ENCODE measurements around the gene COA1. TPM values are rescaled to one million over a fixed set of nuclear protein-coding genes. Genes with fewer than 3 reads are reported as not detected.
"Not testable (repeated sequence)": the region's sequence is repeated elsewhere in the genome, so short reads cannot be mapped to it uniquely, and the experiment has no call there.

Gene COA1
- total RNA-seq, 1 donor from 2014 or later = 79.0 TPM

DNA sequence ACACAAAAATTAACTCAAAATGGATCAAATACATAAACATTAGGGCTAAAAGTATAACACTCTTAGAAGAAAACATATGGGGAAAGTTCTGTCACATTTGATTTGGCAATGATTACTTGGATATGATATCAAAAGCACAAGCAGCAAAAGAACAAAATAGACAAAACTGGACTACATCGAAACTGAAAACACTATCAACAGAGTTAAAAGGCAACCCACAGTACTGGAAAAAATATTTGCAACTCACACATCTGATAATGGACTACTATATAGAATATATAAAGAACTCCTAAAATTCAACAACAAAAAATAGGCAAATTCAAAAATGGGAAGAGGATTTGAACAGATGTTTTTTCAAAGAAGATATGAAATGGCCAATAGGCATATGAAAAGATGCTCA lies 51.0 kb downstream of the COA1 start:
- H3K9me3 Mint-ChIP-seq = peaks cover 11% of the 10 kb centered on the region
- peak overlapping the region; percentile 55 for H3K4me3 Mint-ChIP-seq
- H3K36me3 Mint-ChIP-seq (ENCODE audit: low read depth) = peaks cover 17% of the 10 kb centered on the region
- intact Hi-C loops (cut with micrococcal nuclease) = loop anchor here (1.0 to 2.0 kb wide), 3 partner anchors 19 to 50 kb away; partner anchors contain the start of gene COA1
- DNase-seq = no peak
- H3K27me3 Mint-ChIP-seq = no peaks in the 10 kb centered on the region
- H3K4me1 Mint-ChIP-seq = peaks cover 48% of the 10 kb centered on the region
- peak overlapping the region; percentile 87 for H3K27ac Mint-ChIP-seq

DNA sequence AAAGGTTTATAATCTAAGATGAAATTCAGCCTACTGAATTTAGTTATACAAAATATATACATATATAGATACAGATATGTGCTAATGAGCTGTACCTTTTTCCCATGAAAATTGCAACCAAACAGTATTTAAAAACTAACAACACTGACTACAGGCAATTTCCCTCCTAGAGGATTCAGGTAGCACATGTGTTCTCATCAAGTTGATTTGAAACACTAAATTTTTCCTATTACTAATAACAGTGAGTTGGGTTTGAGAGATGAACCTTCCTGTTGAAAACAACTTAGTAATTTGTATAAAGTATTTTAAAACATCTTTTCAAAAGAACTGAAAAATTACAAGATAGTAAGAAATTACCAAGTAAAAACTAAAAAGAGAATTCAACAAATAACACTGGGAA lies 51.5 kb downstream of the COA1 start:
- Mint-ChIP-seq H3K9me3 (peaks cover 13% of the 10 kb centered on the region), H3K4me3 (peak overlapping the region; percentile 55), H3K36me3 (ENCODE audit: low read depth) (peaks cover 20% of the 10 kb centered on the region), H3K27me3 (no peaks in the 10 kb centered on the region), H3K27ac (peak overlapping the region; percentile 87), H3K4me1 (peaks cover 50% of the 10 kb centered on the region)
- no peak for DNase-seq
- intact Hi-C loops (cut with micrococcal nuclease) = loop anchor here (1.0 to 2.0 kb wide), 3 partner anchors 19 to 51 kb away; partner anchors contain the start of gene COA1

- DNase-seq = no peak
- Mint-ChIP-seq H3K36me3 (ENCODE audit: low read depth) (peaks cover 38% of the 10 kb centered on the region), H3K9me3 (peaks cover 21% of the 10 kb centered on the region), H3K27ac (peak overlapping the region; percentile 70), H3K4me3 (no peak overlapping the region), H3K27me3 (no peaks in the 10 kb centered on the region), H3K4me1 (peaks cover 49% of the 10 kb centered on the region)
- intact Hi-C loops (cut with micrococcal nuclease) = no loop called here
Observed at GRCh38 chr7:43674559-43675436, 54.5 kb downstream of the COA1 start.

DNA sequence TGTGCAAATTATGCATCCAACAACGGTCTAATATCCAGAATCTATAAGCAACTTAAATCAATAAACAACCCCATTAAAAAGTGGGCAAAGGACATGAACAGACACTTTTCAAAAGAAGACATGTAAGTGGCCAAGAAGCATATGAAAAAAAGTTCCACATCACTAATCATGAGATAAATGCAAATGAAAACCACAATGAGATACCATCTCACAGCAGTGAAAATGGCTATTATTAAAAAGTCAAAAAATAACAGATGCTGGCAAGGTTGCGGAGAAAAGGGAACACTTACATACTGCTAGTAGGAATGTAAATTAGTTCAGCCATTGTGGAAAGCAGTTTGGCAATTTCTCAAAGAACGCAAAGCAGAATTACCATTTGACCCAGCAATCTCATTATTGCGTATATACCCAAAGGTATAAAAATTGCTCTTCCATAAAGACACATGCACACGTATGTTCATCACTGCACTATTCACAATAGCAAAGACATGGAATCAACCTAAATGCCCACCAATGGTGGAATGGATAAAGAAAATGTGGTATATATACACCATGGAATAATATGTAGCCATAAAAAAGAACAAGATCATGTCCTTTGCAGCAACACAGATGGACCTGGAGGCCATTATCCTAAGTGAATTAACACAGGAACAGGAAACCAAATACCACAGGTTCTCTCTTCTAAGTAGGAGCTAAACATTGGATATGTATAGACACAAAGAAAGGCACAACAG lies 55.9 kb downstream of the COA1 start:
- Mint-ChIP-seq H3K36me3 (ENCODE audit: low read depth) (peaks cover 44% of the 10 kb centered on the region), H3K4me1 (peaks cover 52% of the 10 kb centered on the region)
- H3K27me3 Mint-ChIP-seq = not testable (repeated sequence)

GRCh38 chr7:43671521-43671920 lies 57.8 kb downstream of the COA1 start:
- intact Hi-C loops (cut with micrococcal nuclease) = no loop called here
- peaks cover 25% of the 10 kb centered on the region for H3K9me3 Mint-ChIP-seq
- H3K4me3 Mint-ChIP-seq = no peak overlapping the region
- H3K36me3 Mint-ChIP-seq (ENCODE audit: low read depth) = peaks cover 55% of the 10 kb centered on the region
- H3K27ac Mint-ChIP-seq = peak overlapping the region; percentile 36
- no peak for DNase-seq
- peaks cover 48% of the 10 kb centered on the region for H3K4me1 Mint-ChIP-seq
- H3K27me3 Mint-ChIP-seq = no peaks in the 10 kb centered on the region

More for the DNA sequence above, 55.9 kb downstream of the COA1 start:
- H3K27ac Mint-ChIP-seq; DNase-seq; H3K4me3 Mint-ChIP-seq; intact Hi-C loops (cut with micrococcal nuclease): not testable (repeated sequence)
- H3K9me3 Mint-ChIP-seq = peaks cover 21% of the 10 kb centered on the region

GRCh38 chr7:43669286-43670081 lies 59.8 kb downstream of the COA1 start:
- peak; percentile 77 for DNase-seq
- Mint-ChIP-seq H3K9me3 (peaks cover 18% of the 10 kb centered on the region), H3K27me3 (no peaks in the 10 kb centered on the region), H3K27ac (peak overlapping the region; percentile 85), H3K36me3 (ENCODE audit: low read depth) (peaks cover 59% of the 10 kb centered on the region), H3K4me3 (peak overlapping the region; percentile 54), H3K4me1 (peaks cover 53% of the 10 kb centered on the region)
- intact Hi-C loops (cut with micrococcal nuclease) = loop anchor here (1.0 kb wide), 2 partner anchors 10 to 21 kb away; no protein-coding TSS in a partner anchor

- H3K27me3 Mint-ChIP-seq = no peaks in the 10 kb centered on the region
- H3K27ac Mint-ChIP-seq = no peak overlapping the region
- no peak overlapping the region for H3K4me3 Mint-ChIP-seq
- peaks cover 14% of the 10 kb centered on the region for H3K9me3 Mint-ChIP-seq
- H3K4me1 Mint-ChIP-seq = peaks cover 43% of the 10 kb centered on the region
- H3K36me3 Mint-ChIP-seq (ENCODE audit: low read depth) = peaks cover 54% of the 10 kb centered on the region
- DNase-seq = no peak
- intact Hi-C loops (cut with micrococcal nuclease) = no loop called here
Observed at GRCh38 chr7:43668035-43668434, 61.3 kb downstream of the COA1 start.

- Mint-ChIP-seq H3K4me1 (peaks cover 41% of the 10 kb centered on the region), H3K36me3 (ENCODE audit: low read depth) (peaks cover 47% of the 10 kb centered on the region), H3K27ac (no peak overlapping the region), H3K27me3 (no peaks in the 10 kb centered on the region), H3K4me3 (no peak overlapping the region), H3K9me3 (peaks cover 5% of the 10 kb centered on the region)
- DNase-seq = no peak
- intact Hi-C loops (cut with micrococcal nuclease) = no loop called here
Observed at GRCh38 chr7:43666938-43667337, 62.4 kb downstream of the COA1 start.

DNA sequence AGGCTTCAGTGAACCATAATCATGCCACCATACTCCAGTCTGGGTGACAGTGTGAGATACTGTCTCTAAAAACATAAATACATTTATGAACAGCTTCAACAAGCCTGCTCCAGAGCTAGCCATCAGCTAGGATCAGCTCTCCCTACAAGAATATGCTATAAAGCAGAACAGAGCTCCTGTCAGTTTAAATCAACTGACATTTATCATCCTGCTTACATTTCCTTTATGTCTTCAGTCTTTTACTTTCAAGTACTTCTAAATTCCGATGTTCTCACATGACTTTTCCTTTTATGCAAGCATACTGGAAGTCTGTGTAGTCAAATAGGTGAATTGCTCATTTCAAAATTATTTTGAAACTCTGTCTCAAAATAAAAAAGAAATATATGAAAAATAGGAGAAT lies 64.6 kb downstream of the COA1 start:
- H3K27ac Mint-ChIP-seq = no peak overlapping the region
- peaks cover 40% of the 10 kb centered on the region for H3K4me1 Mint-ChIP-seq
- peaks cover 47% of the 10 kb centered on the region for H3K36me3 Mint-ChIP-seq (ENCODE audit: low read depth)
- H3K9me3 Mint-ChIP-seq = peaks cover 4% of the 10 kb centered on the region
- no peak for DNase-seq
- intact Hi-C loops (cut with micrococcal nuclease) = no loop called here
- no peaks in the 10 kb centered on the region for H3K27me3 Mint-ChIP-seq
- H3K4me3 Mint-ChIP-seq = no peak overlapping the region

DNA sequence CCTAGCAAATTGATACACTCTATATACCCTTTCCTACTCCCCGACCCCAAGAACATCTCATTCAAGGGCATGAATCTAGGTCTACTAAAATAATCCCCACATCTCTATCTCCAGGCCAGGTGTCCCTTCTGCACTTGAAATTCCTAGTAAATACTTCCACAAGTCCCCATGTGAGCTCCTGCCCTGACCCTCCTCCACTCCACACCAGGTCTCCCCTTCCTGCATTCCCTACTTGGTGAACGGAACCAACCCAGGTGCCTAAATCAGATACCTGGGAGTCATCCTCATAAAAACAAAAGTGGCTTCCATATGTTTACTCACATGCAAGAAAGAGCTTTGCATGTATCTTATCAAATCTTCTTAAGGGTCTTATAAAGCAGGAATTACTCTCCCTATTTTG lies 69.2 kb downstream of the COA1 start:
- no peak for DNase-seq
- Mint-ChIP-seq H3K27ac (peak overlapping the region; percentile 38), H3K36me3 (ENCODE audit: low read depth) (peaks cover 46% of the 10 kb centered on the region), H3K4me3 (no peak overlapping the region), H3K27me3 (no peaks in the 10 kb centered on the region), H3K4me1 (peaks cover 44% of the 10 kb centered on the region), H3K9me3 (no peaks in the 10 kb centered on the region)
- intact Hi-C loops (cut with micrococcal nuclease) = no loop called here

DNA sequence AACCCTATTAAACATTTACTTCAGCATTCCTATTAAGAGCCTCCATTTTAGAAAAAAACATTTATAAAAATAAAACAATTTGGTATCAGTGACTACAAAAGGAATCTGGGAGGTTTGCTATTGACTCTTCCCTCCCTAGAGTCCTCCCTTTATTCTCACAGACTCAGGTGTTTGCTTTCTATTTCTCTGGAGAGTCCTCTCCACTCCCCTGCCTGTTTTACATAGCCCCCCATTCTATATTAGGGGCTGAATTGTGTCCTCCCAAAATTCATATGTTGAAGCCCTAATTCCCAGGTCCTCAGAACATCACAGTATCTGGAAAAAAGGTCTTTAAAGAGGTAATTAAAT lies 69.8 kb downstream of the COA1 start:
- H3K36me3 Mint-ChIP-seq (ENCODE audit: low read depth) = peaks cover 46% of the 10 kb centered on the region
- peaks cover 3% of the 10 kb centered on the region for H3K9me3 Mint-ChIP-seq
- DNase-seq = no peak
- no peak overlapping the region for H3K4me3 Mint-ChIP-seq
- peaks cover 40% of the 10 kb centered on the region for H3K4me1 Mint-ChIP-seq
- no peaks in the 10 kb centered on the region for H3K27me3 Mint-ChIP-seq
- H3K27ac Mint-ChIP-seq = peak overlapping the region; percentile 38
- intact Hi-C loops (cut with micrococcal nuclease) = loop anchor here (1.0 kb wide), 1 partner anchor 19 kb away; no protein-coding TSS in a partner anchor

GRCh38 chr7:43658718-43659548 lies 70.4 kb downstream of the COA1 start:
- peak overlapping the region; percentile 93 for H3K27ac Mint-ChIP-seq
- H3K4me3 Mint-ChIP-seq = peak overlapping the region; percentile 55
- no peaks in the 10 kb centered on the region for H3K27me3 Mint-ChIP-seq
- DNase-seq = peak; percentile 76
- peaks cover 44% of the 10 kb centered on the region for H3K4me1 Mint-ChIP-seq
- intact Hi-C loops (cut with micrococcal nuclease) = loop anchor here (1.0 kb wide), 2 partner anchors 11 to 19 kb away; no protein-coding TSS in a partner anchor
- peaks cover 50% of the 10 kb centered on the region for H3K36me3 Mint-ChIP-seq (ENCODE audit: low read depth)
- H3K9me3 Mint-ChIP-seq = peaks cover 7% of the 10 kb centered on the region

GRCh38 chr7:43656997-43657396 lies 72.3 kb downstream of the COA1 start:
- Mint-ChIP-seq H3K4me3 (no peak overlapping the region), H3K4me1 (peaks cover 53% of the 10 kb centered on the region), H3K27ac (no peak overlapping the region), H3K36me3 (ENCODE audit: low read depth) (peaks cover 50% of the 10 kb centered on the region), H3K27me3 (no peaks in the 10 kb centered on the region), H3K9me3 (peaks cover 7% of the 10 kb centered on the region)
- intact Hi-C loops (cut with micrococcal nuclease) = no loop called here
- no peak for DNase-seq
